NB4 (cell line): ENCODE results near the gene TRAPPC10.

ENCODE experiments used
- MYC ChIP-seq: IDR thresholded peaks from 2 replicates; pipeline ENCODE4 v1.6.1; 2011; ENCODE audit warnings: low read depth, low read length
- POLR2A ChIP-seq: IDR thresholded peaks from 2 replicates; pipeline ENCODE4 v1.6.1; 2011; ENCODE audit warnings: mild to moderate bottlenecking; ENCODE audit not compliant: insufficient read length; ENCODE audit errors: extremely low read depth
- TF ChIP-seq, protein P1 (sequence below): IDR thresholded peaks from one replicate; pipeline ENCODE4 v1.5.1; 2012; ENCODE audit warnings: low read depth, low read length
- TF ChIP-seq, protein P2 (sequence below): IDR thresholded peaks from 2 replicates; pipeline ENCODE4 v1.6.1; 2011; ENCODE audit warnings: low read depth, low read length

DNA sequence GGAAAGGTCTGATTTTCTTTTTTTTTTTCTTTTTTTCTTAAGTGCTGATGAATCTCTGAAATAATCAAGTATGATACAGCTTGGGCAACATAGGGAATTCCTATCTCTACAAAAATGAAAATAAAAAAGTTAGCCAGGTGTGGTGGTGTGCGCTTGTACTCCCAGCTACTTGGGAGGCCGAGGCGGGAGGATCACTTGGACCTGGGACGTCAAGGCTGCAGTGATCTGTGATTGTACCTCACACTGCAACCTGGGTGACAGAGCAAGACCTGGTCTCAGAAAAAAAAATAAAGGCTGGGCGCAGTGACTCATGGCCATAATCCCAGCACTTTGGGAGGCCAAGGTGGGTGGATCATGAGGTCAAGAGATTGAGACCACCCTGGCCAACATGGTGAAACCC is 6.0 kb downstream of the TRAPPC10 start:
- TF ChIP-seq, protein P1, sequence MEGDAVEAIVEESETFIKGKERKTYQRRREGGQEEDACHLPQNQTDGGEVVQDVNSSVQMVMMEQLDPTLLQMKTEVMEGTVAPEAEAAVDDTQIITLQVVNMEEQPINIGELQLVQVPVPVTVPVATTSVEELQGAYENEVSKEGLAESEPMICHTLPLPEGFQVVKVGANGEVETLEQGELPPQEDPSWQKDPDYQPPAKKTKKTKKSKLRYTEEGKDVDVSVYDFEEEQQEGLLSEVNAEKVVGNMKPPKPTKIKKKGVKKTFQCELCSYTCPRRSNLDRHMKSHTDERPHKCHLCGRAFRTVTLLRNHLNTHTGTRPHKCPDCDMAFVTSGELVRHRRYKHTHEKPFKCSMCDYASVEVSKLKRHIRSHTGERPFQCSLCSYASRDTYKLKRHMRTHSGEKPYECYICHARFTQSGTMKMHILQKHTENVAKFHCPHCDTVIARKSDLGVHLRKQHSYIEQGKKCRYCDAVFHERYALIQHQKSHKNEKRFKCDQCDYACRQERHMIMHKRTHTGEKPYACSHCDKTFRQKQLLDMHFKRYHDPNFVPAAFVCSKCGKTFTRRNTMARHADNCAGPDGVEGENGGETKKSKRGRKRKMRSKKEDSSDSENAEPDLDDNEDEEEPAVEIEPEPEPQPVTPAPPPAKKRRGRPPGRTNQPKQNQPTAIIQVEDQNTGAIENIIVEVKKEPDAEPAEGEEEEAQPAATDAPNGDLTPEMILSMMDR: no peak
- TF ChIP-seq POLR2A: no peak
- TF ChIP-seq, protein P2, sequence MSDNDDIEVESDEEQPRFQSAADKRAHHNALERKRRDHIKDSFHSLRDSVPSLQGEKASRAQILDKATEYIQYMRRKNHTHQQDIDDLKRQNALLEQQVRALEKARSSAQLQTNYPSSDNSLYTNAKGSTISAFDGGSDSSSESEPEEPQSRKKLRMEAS: no peak
- TF ChIP-seq MYC: no peak
